Panc1 (cell line): ENCODE results near the gene KRT85. TPM values are rescaled to one million over a fixed set of nuclear protein-coding genes. Genes with fewer than 3 reads are reported as not detected.

Experiments
- ATAC-seq: fragments of 200-7000 bp; cut with Tn5 transposase; 2 replicates; pipeline ENCODE4 v1.9.1; 2020; ENCODE audit warnings: mild to moderate bottlenecking, moderate library complexity
- BruUV-seq: library from RNA; stranded (reverse); fragments of 400-500 nt; replicated peaks from 2 replicates; lab custom pipeline; 2021; lab: Mats Ljungman, UMichigan
- CTCF ChIA-PET: fragments of 300-600 bp; sonication (Branson Sonifier 250); formaldehyde crosslinking; loops from one replicate; lab custom pipeline; 2022; ENCODE audit warnings: antibody characterized with exemption; lab: Charles Lee
- POLR2A ChIA-PET: fragments of 300-600 bp; sonication (Branson Sonifier 250); formaldehyde crosslinking; loops from one replicate; lab custom pipeline; 2022; ENCODE audit warnings: antibody characterized with exemption; lab: Charles Lee
- DNase-seq: peaks from one replicate; pipeline ENCODE4 v3.0.0-alpha.2; 2010; ENCODE audit warnings: low read depth, low spot score
- H3K27ac ChIP-seq: 2 replicates; pipeline ENCODE4 v1.5.1; 2011; ENCODE audit warnings: mild to moderate bottlenecking, low read length, inconsistent platforms
- H3K27me3 ChIP-seq: fragments of 200-500 bp; sonication (Bioruptor generic); 2 replicates; pipeline ENCODE4 v1.6.0; 2014; ENCODE audit warnings: low read length, inconsistent platforms; ENCODE audit not compliant: control insufficient read depth, insufficient read depth
- H3K36me3 ChIP-seq: fragments of 200-500 bp; sonication (Bioruptor generic); 2 replicates; pipeline ENCODE4 v1.5.1; 2014; ENCODE audit warnings: inconsistent platforms, mild to moderate bottlenecking, low read length, moderate library complexity; ENCODE audit not compliant: control insufficient read depth, insufficient read depth
- H3K4me1 ChIP-seq: 2 replicates; pipeline ENCODE4 v1.5.1; 2011; ENCODE audit warnings: inconsistent platforms, mild to moderate bottlenecking, low read length, moderate library complexity; ENCODE audit not compliant: control insufficient read depth, insufficient read depth
- H3K4me3 ChIP-seq, 2 experiments: 2 replicates each; pipeline ENCODE4 v1.5.1; 2011 to 2012; ENCODE audit warnings: low read depth in 2 of 2, low read length in 2 of 2, mild to moderate bottlenecking in 2 of 2, inconsistent platforms in 1 of 2, moderate library complexity in 1 of 2
- H3K9me3 ChIP-seq: fragments of 200-500 bp; sonication (Bioruptor generic); 2 replicates; pipeline ENCODE4 v1.5.1; 2014; ENCODE audit warnings: low read depth, mild to moderate bottlenecking, inconsistent platforms, low read length, moderate library complexity; ENCODE audit not compliant: control insufficient read depth, insufficient read depth
- POLR2AphosphoS5 ChIP-seq: IDR thresholded peaks from 2 replicates; pipeline ENCODE4 v1.6.1; 2012; ENCODE audit warnings: mild to moderate bottlenecking, low read depth, low read length, moderate library complexity
- SIN3A ChIP-seq: IDR thresholded peaks from 2 replicates; pipeline ENCODE4 v1.6.1; 2012; ENCODE audit warnings: low read depth, mild to moderate bottlenecking, low read length, moderate library complexity, borderline replicate concordance; ENCODE audit not compliant: insufficient read depth
- TCF7L2 ChIP-seq: IDR thresholded peaks from 2 replicates; pipeline ENCODE4 v1.6.1; 2011; ENCODE audit warnings: mild to moderate bottlenecking, low read depth, low read length, inconsistent platforms
- in situ Hi-C: cut with HindIII; loops from 2 replicates; pipeline ENCODE4 v1.10.0; 2016; ENCODE audit warnings: low sequenced_read_pairs, low pct_unique_long_range_greater_than_20kb
- intact Hi-C: fragments of 100-400 bp; cut with micrococcal nuclease; formaldehyde crosslinking; loops from one replicate; pipeline ENCODE4 v1.10.0; 2022; ENCODE audit not compliant: unreplicated experiment
- total RNA-seq: library from RNA; stranded (reverse); gene quantifications from one replicate; pipeline ENCODE4 v1.2.1, GENCODE V29; 2021; ENCODE audit not compliant: unreplicated experiment
- TF ChIP-seq, protein P1 (sequence below): fragments of 450-650 bp; IDR thresholded peaks from 2 replicates; pipeline ENCODE4 v1.5.1; 2017; ENCODE audit warnings: mild to moderate bottlenecking
- TF ChIP-seq, protein P2 (sequence below), 2 experiments: IDR thresholded peaks; 2 replicates each; pipeline ENCODE4 v1.6.1; 2011 to 2012; ENCODE audit warnings: low read depth in 2 of 2, control low read depth in 1 of 2, low read length in 1 of 2, mild to moderate bottlenecking in 1 of 2, moderate library complexity in 1 of 2; ENCODE audit not compliant: insufficient read depth in 1 of 2

The KRT85 gene
- total RNA-seq, 1 experiment from 2014 or later, result not detected

DNA sequence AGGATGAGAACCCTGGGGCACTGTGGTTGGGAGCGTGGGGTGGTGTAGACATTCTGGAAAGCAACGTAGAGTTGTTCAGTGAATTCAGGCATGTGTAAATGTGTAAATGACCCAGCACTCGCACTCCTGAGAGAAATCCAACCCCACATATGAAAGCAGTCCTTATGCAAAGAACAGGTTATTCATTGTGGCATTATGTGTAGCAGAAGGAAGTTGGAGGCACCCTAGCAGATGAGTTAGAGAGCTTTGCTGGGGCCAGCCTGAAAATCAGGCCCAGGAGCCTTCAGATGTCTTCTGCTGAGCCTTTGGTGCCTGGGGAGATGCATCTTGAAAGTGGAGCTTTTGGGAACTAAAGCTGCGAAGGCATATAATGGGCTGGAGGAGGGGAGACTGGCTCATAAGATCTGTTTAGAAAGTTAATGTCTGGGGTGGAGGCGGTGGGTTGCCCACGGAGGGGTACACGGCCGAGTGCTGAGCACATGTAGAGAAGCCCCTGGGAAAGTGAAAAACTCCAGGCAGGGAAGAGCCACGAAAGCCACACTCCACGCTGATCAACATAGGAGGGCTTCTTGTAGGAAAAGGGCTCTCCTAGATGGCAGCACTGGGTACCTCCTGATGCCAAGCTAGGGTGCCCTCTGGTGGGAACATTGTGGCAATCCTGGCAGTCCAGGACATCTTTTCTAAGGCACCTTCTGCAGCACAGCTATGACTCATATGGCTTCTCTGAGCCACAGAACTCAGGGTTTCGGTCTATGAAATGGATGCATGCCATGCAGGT lies 40.0 kb downstream of the KRT85 start:
- ChIA-PET CTCF (interaction anchor here (0.6 to 2.7 kb wide), 16 partner anchors 8 to 490 kb away, joined by 3 to 15 read pairs (median 4); partner anchors contain the start of gene KRT85), POLR2A (no interaction called here)
- BruUV-seq, result no TSS peak
- no peak for TF ChIP-seq TCF7L2
- TF ChIP-seq, protein P1, sequence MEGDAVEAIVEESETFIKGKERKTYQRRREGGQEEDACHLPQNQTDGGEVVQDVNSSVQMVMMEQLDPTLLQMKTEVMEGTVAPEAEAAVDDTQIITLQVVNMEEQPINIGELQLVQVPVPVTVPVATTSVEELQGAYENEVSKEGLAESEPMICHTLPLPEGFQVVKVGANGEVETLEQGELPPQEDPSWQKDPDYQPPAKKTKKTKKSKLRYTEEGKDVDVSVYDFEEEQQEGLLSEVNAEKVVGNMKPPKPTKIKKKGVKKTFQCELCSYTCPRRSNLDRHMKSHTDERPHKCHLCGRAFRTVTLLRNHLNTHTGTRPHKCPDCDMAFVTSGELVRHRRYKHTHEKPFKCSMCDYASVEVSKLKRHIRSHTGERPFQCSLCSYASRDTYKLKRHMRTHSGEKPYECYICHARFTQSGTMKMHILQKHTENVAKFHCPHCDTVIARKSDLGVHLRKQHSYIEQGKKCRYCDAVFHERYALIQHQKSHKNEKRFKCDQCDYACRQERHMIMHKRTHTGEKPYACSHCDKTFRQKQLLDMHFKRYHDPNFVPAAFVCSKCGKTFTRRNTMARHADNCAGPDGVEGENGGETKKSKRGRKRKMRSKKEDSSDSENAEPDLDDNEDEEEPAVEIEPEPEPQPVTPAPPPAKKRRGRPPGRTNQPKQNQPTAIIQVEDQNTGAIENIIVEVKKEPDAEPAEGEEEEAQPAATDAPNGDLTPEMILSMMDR, result peak; percentile 97
- ATAC-seq (peak; percentile 97), DNase-seq (peak; percentile 96)
- H3K9me3 ChIP-seq, result no peaks in the 10 kb centered on the region
- no peaks in the 10 kb centered on the region for H3K36me3 ChIP-seq
- in situ Hi-C loops, result loop anchor here (5.0 kb wide), 1 partner anchor 45 kb away; no protein-coding TSS in a partner anchor
- H3K4me1 ChIP-seq, result peaks cover 7% of the 10 kb centered on the region
- H3K4me3 ChIP-seq, result no peak overlapping the region
- intact Hi-C loops, result loop anchor here (2.0 kb wide), 1 partner anchor 170 kb away; no protein-coding TSS in a partner anchor
- peak overlapping the region; percentile 5 for H3K27ac ChIP-seq
- H3K27me3 ChIP-seq, result no peaks in the 10 kb centered on the region

DNA sequence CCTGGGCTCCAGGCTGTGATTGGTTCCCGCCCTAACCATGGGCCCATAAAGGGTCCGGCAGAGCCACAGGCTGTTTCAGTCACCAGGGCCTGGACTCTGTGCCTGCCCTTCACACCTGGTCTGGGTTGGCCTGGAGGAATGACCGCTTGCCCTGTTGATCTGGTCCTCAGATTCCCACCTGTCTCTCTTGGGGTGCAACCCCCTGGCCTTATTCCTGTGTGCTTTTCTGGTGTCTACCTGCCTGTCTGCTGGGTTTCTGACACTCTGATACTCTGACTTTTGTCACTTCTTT lies 43.2 kb downstream of the KRT85 start:
- H3K27ac ChIP-seq, result no peak overlapping the region
- H3K36me3 ChIP-seq, result no peaks in the 10 kb centered on the region
- no peaks in the 10 kb centered on the region for H3K27me3 ChIP-seq
- intact Hi-C loops (no loop called here), in situ Hi-C loops (no loop called here)
- DNase-seq (no peak), ATAC-seq (no peak)
- H3K9me3 ChIP-seq, result no peaks in the 10 kb centered on the region
- no peak overlapping the region for H3K4me3 ChIP-seq
- H3K4me1 ChIP-seq, result peaks cover 7% of the 10 kb centered on the region
- ChIA-PET POLR2A (no interaction called here), CTCF (no interaction called here)
- TF ChIP-seq SIN3A (no peak), POLR2AphosphoS5 (no peak)
- TF ChIP-seq, protein P2, sequence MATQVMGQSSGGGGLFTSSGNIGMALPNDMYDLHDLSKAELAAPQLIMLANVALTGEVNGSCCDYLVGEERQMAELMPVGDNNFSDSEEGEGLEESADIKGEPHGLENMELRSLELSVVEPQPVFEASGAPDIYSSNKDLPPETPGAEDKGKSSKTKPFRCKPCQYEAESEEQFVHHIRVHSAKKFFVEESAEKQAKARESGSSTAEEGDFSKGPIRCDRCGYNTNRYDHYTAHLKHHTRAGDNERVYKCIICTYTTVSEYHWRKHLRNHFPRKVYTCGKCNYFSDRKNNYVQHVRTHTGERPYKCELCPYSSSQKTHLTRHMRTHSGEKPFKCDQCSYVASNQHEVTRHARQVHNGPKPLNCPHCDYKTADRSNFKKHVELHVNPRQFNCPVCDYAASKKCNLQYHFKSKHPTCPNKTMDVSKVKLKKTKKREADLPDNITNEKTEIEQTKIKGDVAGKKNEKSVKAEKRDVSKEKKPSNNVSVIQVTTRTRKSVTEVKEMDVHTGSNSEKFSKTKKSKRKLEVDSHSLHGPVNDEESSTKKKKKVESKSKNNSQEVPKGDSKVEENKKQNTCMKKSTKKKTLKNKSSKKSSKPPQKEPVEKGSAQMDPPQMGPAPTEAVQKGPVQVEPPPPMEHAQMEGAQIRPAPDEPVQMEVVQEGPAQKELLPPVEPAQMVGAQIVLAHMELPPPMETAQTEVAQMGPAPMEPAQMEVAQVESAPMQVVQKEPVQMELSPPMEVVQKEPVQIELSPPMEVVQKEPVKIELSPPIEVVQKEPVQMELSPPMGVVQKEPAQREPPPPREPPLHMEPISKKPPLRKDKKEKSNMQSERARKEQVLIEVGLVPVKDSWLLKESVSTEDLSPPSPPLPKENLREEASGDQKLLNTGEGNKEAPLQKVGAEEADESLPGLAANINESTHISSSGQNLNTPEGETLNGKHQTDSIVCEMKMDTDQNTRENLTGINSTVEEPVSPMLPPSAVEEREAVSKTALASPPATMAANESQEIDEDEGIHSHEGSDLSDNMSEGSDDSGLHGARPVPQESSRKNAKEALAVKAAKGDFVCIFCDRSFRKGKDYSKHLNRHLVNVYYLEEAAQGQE (IDR thresholded peaks at IDR 0.05; ENCODE audit: insufficient read depth in 1 of 2, low read depth in 2 of 2, low read length in 1 of 2), result no peak
- BruUV-seq, result no TSS peak

DNA sequence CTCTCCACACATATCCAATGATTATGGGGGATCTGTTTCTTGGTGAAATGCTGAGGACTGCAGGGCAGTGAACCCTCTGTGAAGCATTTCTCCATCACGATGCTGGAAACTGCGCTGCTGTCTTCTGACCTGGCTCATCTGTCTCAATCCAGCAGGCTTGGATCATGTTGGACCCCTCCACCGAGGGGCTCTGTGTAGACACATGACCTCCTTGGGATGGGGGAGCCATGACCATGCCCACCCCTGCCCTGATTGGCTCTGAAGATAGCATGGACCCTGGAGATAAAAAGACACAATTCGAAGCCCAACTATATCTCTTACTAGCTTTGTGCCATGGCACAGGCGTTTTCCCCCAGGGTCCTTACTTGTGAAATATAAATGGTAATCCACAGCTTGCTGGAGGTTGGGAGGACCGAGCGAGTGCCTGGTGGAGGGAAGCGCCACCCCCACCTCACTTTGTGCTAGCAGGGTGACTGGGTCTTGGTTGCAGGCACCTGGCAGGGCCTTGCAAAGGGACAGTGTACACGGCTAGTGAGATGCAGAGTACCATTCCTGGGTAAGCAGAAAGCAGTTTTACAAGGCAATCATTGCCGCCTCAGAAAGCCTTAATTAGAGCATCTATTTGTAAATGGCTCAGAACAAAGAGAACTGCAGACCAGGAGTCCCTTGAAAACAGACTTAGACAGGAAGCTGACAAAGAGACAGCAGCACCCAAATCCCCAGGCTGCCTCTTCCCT lies 43.7 kb downstream of the KRT85 start:
- Histone ChIP-seq H3K4me1 (peaks cover 7% of the 10 kb centered on the region), H3K27ac (no peak overlapping the region), H3K36me3 (no peaks in the 10 kb centered on the region), H3K4me3 (no peak overlapping the region), H3K9me3 (no peaks in the 10 kb centered on the region), H3K27me3 (no peaks in the 10 kb centered on the region)
- CTCF ChIA-PET, result no interaction called here
- in situ Hi-C loops (no loop called here), intact Hi-C loops (no loop called here)
- POLR2A ChIA-PET, result no interaction called here
- DNase-seq, result no peak
- no peak for ATAC-seq
- BruUV-seq, result no TSS peak
- TF ChIP-seq SIN3A, result no peak
- TF ChIP-seq, protein P2 (IDR thresholded peaks at IDR 0.05; ENCODE audit: insufficient read depth in 1 of 2, low read depth in 2 of 2, low read length in 1 of 2), result no peak
- TF ChIP-seq TCF7L2, result no peak
- TF ChIP-seq, protein P1, result no peak
